ACC112 (cell line): ENCODE measurements around the gene CSNK1G1.

Experiments
- H2AFZ ChIP-seq: fragments of 200-600 bp; sonication (generic); one replicate; pipeline ENCODE4 v1.6.0; 2017; ENCODE audit warnings: antibody characterized with exemption, low read length; ENCODE audit not compliant: unreplicated experiment
- H3K27ac ChIP-seq: fragments of 200-600 bp; sonication (generic); 2 replicates; pipeline ENCODE4 v1.5.1; 2014; ENCODE audit warnings: low read depth, mild to moderate bottlenecking, antibody characterized with exemption, low read length, moderate library complexity
- H3K27me3 ChIP-seq: fragments of 200-600 bp; sonication (generic); 2 replicates; pipeline ENCODE4 v1.6.1; 2014; ENCODE audit warnings: mild to moderate bottlenecking, antibody characterized with exemption, low read length, moderate library complexity, mixed read lengths; ENCODE audit not compliant: insufficient read depth
- H3K36me3 ChIP-seq: fragments of 200-600 bp; sonication (generic); 2 replicates; pipeline ENCODE4 v1.6.1; 2016; ENCODE audit warnings: mild to moderate bottlenecking, antibody characterized with exemption, low read length, moderate library complexity, mixed read lengths; ENCODE audit not compliant: insufficient read depth
- H3K4me1 ChIP-seq: fragments of 200-600 bp; sonication (generic); one replicate; pipeline ENCODE4 v1.6.1; 2016; ENCODE audit warnings: low read length, mixed read lengths; ENCODE audit not compliant: insufficient read depth, unreplicated experiment, control insufficient read depth
- H3K4me3 ChIP-seq: fragments of 200-600 bp; sonication (generic); 2 replicates; pipeline ENCODE4 v1.5.1; 2014; ENCODE audit warnings: mild to moderate bottlenecking, low read depth, low read length
- H3K79me2 ChIP-seq: fragments of 200-600 bp; sonication (generic); one replicate; pipeline ENCODE4 v1.6.0; 2016; ENCODE audit warnings: low read length; ENCODE audit not compliant: control insufficient read depth, unreplicated experiment, insufficient read depth

Gene CSNK1G1

DNA sequence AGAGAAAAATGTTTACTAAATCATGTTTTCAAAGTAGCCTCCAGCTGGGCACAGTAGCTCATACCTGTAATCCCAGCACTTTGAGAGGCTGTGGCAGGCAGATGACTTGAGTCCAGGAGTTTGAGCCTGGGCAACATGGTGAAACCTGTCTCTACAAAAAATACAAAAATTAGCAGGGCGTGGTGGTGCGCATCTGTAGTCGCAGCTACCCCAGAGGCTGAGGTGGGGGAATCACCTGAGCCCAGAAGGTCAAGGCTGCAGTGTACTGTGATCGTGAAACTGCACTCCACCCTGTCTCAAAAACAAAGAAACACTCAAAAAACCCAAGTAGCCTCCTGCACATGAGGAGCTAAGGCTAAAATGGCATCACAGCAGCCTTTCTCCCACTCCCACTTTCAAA is 191.5 kb downstream of the CSNK1G1 start:
- Histone ChIP-seq H3K79me2 (peaks cover 26% of the 10 kb centered on the region), H2AFZ (no peak overlapping the region), H3K27ac (no peak overlapping the region), H3K27me3 (no peaks in the 10 kb centered on the region), H3K36me3 (peaks cover 8% of the 10 kb centered on the region), H3K4me3 (no peak overlapping the region), H3K4me1 (peaks cover 19% of the 10 kb centered on the region)

DNA sequence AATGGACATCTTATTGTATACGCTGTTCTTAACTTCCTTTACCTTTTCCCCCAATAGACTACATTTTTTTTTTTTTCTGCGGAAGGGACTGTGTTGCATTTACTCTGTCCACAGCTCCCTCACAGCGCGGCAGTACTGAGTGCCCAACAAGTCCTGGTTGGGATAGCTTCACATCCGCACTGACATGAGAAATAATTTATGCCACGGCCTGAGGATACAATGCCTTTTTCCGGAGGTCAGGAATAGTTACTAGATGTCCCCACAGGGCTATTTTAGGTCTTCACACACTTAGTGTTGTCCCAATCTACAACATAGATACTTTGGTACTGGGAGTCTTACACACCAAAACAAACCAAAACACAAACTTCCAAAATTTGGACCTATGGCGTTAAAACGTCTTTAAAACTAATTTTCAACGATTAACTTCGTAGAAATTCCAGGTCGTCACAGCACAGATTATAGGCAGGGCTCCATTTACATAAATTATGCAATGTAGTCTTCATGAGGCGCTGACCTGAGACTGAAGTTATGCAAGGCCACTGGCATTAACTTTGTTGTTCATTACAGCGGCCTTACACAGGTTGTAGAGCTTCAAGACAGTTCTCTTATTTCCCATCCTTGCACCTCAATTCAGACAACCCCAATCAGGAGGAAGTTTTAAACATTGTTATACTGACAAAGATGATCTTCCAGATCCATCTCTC is 192.2 kb downstream of the CSNK1G1 start:
- H3K36me3 ChIP-seq = peaks cover 10% of the 10 kb centered on the region
- H3K79me2 ChIP-seq = peaks cover 27% of the 10 kb centered on the region
- peak overlapping the region; percentile 2; the same call in 1 of the 2 replicates for H3K27ac ChIP-seq
- peak overlapping the region; percentile 36 for H2AFZ ChIP-seq
- peak overlapping the region; percentile 97 for H3K4me3 ChIP-seq
- no peaks in the 10 kb centered on the region for H3K27me3 ChIP-seq
- peaks cover 19% of the 10 kb centered on the region for H3K4me1 ChIP-seq

- Histone ChIP-seq H3K27ac (peak within 1 kb of the TSS; percentile 62), H3K36me3 (peaks cover 18% of the 10 kb centered on the region), H3K79me2 (peaks cover 29% of the 10 kb centered on the region)
Measured at GRCh38 chr15:64162869-64163658, 192.9 kb downstream of the CSNK1G1 start, which contains the start of gene PPIB. Gene PPIB (minus strand): TSS chr15:64163022. CDS start chr15:64162986, 36 bp downstream.

GRCh38 chr15:64162478-64162868 is 193.5 kb downstream of the CSNK1G1 start:
- H3K27me3 ChIP-seq = no peaks in the 10 kb centered on the region
- H3K4me3 ChIP-seq = peak overlapping the region; percentile 97
- H2AFZ ChIP-seq = no peak overlapping the region
- peak overlapping the region; percentile 62 for H3K27ac ChIP-seq
- H3K79me2 ChIP-seq = peaks cover 29% of the 10 kb centered on the region
- H3K36me3 ChIP-seq = peaks cover 23% of the 10 kb centered on the region
- H3K4me1 ChIP-seq = peaks cover 19% of the 10 kb centered on the region

More at GRCh38 chr15:64162869-64163658, 192.9 kb downstream of the CSNK1G1 start, which contains the start of gene PPIB:
- Histone ChIP-seq H3K4me1 (peaks cover 19% of the 10 kb centered on the region), H3K4me3 (peak within 1 kb of the TSS; percentile 97), H3K27me3 (no peaks in the 10 kb centered on the region), H2AFZ (peak within 1 kb of the TSS; percentile 36)

- Histone ChIP-seq H3K27me3 (no peaks in the 10 kb centered on the region), H3K36me3 (peaks cover 28% of the 10 kb centered on the region), H3K27ac (peak overlapping the region; percentile 62), H2AFZ (no peak overlapping the region), H3K4me1 (peaks cover 19% of the 10 kb centered on the region), H3K79me2 (peaks cover 29% of the 10 kb centered on the region), H3K4me3 (peak overlapping the region; percentile 97)
Measured at GRCh38 chr15:64161688-64162477, 194.1 kb downstream of the CSNK1G1 start.

GRCh38 chr15:64158363-64159134 is 197.4 kb downstream of the CSNK1G1 start:
- Histone ChIP-seq H3K27ac (no peak overlapping the region), H3K4me1 (peaks cover 15% of the 10 kb centered on the region), H3K79me2 (peaks cover 29% of the 10 kb centered on the region), H2AFZ (no peak overlapping the region), H3K4me3 (no peak overlapping the region), H3K27me3 (no peaks in the 10 kb centered on the region), H3K36me3 (peaks cover 33% of the 10 kb centered on the region)

DNA sequence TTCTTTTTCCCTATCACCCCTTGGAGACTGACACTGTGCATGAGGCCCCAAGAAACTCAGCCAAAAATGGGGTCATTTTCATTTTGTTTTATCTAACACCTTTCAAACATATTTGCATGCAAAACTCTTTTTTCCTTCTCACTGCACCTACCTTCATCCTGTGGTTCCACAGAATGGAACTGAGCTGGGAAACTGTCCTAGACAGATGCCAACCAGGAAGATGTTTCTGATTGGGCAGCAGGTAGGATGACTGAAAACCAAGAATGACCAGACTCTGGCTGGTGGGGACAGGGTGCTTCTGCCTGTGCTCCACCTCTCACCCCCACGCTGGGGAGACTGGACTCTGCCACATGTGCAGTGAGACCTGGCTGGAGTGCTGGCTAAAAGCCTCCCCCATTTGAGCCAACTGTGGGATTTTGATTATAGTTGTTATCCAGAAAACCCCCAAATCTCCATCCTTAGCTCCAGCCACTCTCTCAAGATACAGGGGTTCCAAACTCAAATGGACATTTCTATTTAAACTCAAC is 198.3 kb downstream of the CSNK1G1 start:
- peaks cover 28% of the 10 kb centered on the region for H3K79me2 ChIP-seq
- H3K27ac ChIP-seq = no peak overlapping the region
- H3K4me3 ChIP-seq = no peak overlapping the region
- peaks cover 33% of the 10 kb centered on the region for H3K36me3 ChIP-seq
- H3K27me3 ChIP-seq = peaks cover 5% of the 10 kb centered on the region
- H2AFZ ChIP-seq = no peak overlapping the region
- peaks cover 13% of the 10 kb centered on the region for H3K4me1 ChIP-seq

DNA sequence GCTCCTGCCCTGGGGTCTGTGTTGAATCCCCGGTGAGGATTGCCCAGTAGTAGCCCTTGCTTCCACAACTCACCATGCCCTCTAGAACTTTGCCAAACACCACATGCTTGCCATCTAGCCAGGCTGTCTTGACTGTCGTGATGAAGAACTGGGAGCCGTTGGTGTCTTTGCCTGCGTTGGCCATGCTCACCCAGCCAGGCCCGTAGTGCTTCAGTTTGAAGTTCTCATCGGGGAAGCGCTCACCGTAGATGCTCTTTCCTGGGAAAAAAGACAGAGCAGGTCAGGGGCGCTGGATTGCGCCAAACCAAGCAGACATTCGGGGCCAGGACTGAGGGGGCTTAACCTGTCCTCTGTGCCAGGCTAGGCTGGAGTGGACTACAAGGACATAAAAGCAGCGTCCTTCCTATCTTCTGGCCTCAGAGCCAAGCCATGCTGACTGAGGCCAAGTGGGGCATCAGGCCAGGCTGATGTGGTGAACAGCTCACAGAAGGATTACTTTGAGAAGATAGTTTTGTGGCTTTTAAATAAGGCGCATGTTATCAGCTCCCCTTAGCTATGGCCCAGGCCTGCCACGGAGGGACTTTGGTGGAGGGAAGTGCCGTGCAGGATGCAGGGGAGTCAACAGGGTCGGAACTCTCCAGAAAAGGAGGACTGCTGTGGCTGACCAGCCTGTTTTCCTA is 199.2 kb downstream of the CSNK1G1 start:
- Histone ChIP-seq H3K4me3 (no peak overlapping the region), H3K79me2 (peaks cover 20% of the 10 kb centered on the region), H3K4me1 (peaks cover 17% of the 10 kb centered on the region), H3K27ac (no peak overlapping the region), H3K27me3 (peaks cover 13% of the 10 kb centered on the region), H3K36me3 (peaks cover 33% of the 10 kb centered on the region), H2AFZ (no peak overlapping the region)

DNA sequence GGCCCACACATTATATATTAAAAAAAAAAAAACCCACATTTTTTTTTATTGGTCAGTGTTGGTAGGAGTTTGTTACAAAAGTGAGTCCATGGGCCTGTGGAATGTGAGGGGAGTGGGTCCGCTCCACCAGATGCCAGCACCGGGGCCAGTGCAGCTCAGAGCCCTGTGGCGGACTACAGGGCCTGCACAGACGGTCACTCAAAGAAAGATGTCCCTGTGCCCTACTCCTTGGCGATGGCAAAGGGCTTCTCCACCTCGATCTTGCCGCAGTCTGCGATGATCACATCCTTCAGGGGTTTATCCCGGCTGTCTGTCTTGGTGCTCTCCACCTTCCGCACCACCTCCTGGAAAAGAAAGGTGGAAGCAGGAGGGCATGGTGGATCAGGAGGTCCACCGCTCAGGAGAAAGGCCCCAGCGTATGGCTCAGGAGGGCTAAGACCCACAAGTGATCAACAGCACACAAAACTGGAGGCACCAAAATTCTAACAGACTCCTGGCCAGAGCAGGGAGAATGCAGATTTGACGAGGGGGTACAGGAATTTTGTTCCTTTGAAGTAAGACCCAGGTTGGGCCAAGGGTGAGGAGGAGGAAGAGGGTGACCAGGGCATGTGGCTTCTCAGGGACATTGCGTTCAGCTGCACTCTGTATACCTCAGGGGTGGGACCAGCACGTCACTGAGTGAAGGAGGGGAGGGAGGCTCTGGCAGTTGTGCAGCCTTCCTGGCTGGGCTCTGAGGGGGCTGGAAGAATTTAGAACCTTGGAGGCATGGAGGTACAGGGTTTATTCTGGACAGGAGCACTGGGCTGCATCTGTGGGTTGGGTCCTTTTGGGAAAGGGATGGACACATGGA is 199.9 kb downstream of the CSNK1G1 start:
- no peak overlapping the region for H3K27ac ChIP-seq
- H2AFZ ChIP-seq = no peak overlapping the region
- no peak overlapping the region for H3K4me3 ChIP-seq
- H3K79me2 ChIP-seq = peaks cover 13% of the 10 kb centered on the region
- H3K36me3 ChIP-seq = peaks cover 33% of the 10 kb centered on the region
- peaks cover 13% of the 10 kb centered on the region for H3K4me1 ChIP-seq
- peaks cover 19% of the 10 kb centered on the region for H3K27me3 ChIP-seq
